MCF 10A (cell line): ENCODE data around the gene PCGF3. TPM values are rescaled to one million over a fixed set of nuclear protein-coding genes. Genes with fewer than 3 reads are reported as not detected.

ENCODE experiments used
- BruUV-seq: library from RNA; stranded (reverse); fragments of 400-500 nt; replicated peaks from 2 replicates; lab custom pipeline; 2021; lab: Mats Ljungman, UMichigan
- CTCF ChIA-PET: fragments of 300-600 bp; sonication (Branson Sonifier 250); formaldehyde crosslinking; extraction: SDS; loops from one replicate; lab custom pipeline; 2021; ENCODE audit warnings: antibody characterized with exemption, inconsistent platforms; lab: Yijun Ruan, JAX
- POLR2A ChIA-PET: fragments of 300-600, 350-650 bp; sonication (Branson Sonifier 250); formaldehyde crosslinking; extraction: SDS; loops from one replicate; lab custom pipeline; 2020; ENCODE audit warnings: antibody characterized with exemption, inconsistent platforms; lab: Yijun Ruan, JAX
- DNase-seq: peaks from one replicate; pipeline ENCODE4 v3.0.0-alpha.2; 2018; ENCODE audit not compliant: unreplicated experiment
- H3K27ac Mint-ChIP-seq: one replicate; pipeline ENCODE4 v1.8.0; 2022; ENCODE audit warnings: mild to moderate bottlenecking, low read depth, mixed read lengths; ENCODE audit not compliant: unreplicated experiment
- H3K27me3 Mint-ChIP-seq: one replicate; pipeline ENCODE4 v1.8.0; 2022; ENCODE audit warnings: mixed read lengths; ENCODE audit not compliant: insufficient read depth, unreplicated experiment
- H3K36me3 Mint-ChIP-seq: one replicate; pipeline ENCODE4 v1.8.0; 2022; ENCODE audit warnings: mild to moderate bottlenecking, moderate library complexity, mixed read lengths; ENCODE audit not compliant: insufficient read depth, unreplicated experiment
- H3K4me1 Mint-ChIP-seq: one replicate; pipeline ENCODE4 v1.8.0; 2022; ENCODE audit warnings: mixed read lengths; ENCODE audit not compliant: insufficient read depth, unreplicated experiment
- H3K4me3 Mint-ChIP-seq: one replicate; pipeline ENCODE4 v1.8.0; 2022; ENCODE audit warnings: mild to moderate bottlenecking, moderate library complexity, mixed read lengths; ENCODE audit not compliant: unreplicated experiment
- H3K9me3 Mint-ChIP-seq: one replicate; pipeline ENCODE4 v1.8.0; 2022; ENCODE audit warnings: mixed read lengths; ENCODE audit not compliant: unreplicated experiment
- intact Hi-C: fragments of 100-400 bp; cut with micrococcal nuclease; formaldehyde crosslinking; loops from 2 replicates; pipeline ENCODE4 v1.14.1; 2022
- total RNA-seq: library from RNA; stranded (reverse); gene quantifications from 2 replicates; pipeline ENCODE4 v1.2.3, GENCODE V29; 2022
- TF ChIP-seq, protein P1 (sequence below): fragments of 200-600 bp; IDR thresholded peaks from one replicate; pipeline ENCODE4 v1.8.0; 2022; ENCODE audit warnings: antibody characterized with exemption, mild to moderate bottlenecking; ENCODE audit not compliant: unreplicated experiment

Gene PCGF3
- total RNA-seq, 1 experiment from 2014 or later = 26.5 TPM

DNA sequence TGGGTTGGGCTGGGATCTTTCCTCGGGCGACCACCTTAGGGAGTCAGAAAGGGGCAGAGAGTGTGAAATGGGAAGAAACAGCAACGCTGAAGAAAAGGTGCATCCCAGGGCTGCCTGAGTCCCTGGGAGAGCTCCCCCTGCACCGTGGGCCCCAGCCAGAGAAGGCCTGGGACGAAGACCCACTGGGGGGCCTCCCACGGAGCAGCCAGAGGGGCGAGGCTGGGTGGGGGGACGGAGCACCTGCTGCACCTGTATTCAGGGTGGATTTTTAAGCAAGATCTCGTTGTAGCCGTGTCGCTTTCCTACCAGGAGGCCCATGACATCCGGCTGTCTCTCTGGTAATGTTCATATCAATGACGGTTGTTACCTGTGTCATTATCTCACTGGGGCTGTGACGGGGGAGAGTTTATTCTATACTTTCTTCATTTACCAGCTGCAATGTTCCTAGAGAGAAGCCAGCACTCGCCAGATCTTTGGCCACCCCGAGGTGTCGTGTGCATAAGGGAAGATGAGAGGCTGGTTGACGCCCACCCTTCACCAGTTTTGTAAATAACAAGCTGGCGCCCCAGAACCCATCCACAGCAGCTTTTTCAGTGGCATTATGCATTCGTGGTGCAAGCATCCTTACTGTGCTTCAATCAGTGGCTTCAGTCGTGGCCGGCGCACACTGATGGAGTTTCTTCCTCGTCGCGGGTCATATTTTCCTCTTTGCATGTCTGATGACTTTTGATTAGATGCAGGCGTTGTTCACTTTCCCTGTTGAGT is 5.6 kb upstream of the PCGF3 start:
- intact Hi-C loops = no loop called here
- no peaks in the 10 kb centered on the region for H3K27me3 Mint-ChIP-seq
- ChIA-PET POLR2A (interaction anchor here (1.0 to 2.7 kb wide), 4 partner anchors 13 to 92 kb away, joined by 3 to 12 read pairs (median 8); partner anchors contain the start of genes ATP5ME and MYL5), CTCF (interaction anchor here (0.6 to 2.2 kb wide), 3 partner anchors 16 to 25 kb away, joined by 3 to 7 read pairs (median 3); partner anchors contain the start of gene MYL5)
- H3K4me1 Mint-ChIP-seq = peaks cover 5% of the 10 kb centered on the region
- TF ChIP-seq, protein P1, sequence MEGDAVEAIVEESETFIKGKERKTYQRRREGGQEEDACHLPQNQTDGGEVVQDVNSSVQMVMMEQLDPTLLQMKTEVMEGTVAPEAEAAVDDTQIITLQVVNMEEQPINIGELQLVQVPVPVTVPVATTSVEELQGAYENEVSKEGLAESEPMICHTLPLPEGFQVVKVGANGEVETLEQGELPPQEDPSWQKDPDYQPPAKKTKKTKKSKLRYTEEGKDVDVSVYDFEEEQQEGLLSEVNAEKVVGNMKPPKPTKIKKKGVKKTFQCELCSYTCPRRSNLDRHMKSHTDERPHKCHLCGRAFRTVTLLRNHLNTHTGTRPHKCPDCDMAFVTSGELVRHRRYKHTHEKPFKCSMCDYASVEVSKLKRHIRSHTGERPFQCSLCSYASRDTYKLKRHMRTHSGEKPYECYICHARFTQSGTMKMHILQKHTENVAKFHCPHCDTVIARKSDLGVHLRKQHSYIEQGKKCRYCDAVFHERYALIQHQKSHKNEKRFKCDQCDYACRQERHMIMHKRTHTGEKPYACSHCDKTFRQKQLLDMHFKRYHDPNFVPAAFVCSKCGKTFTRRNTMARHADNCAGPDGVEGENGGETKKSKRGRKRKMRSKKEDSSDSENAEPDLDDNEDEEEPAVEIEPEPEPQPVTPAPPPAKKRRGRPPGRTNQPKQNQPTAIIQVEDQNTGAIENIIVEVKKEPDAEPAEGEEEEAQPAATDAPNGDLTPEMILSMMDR = no peak
- peak overlapping the region; percentile 54 for H3K4me3 Mint-ChIP-seq
- H3K27ac Mint-ChIP-seq = peak overlapping the region; percentile 79
- DNase-seq = no peak
- H3K36me3 Mint-ChIP-seq = peaks cover 6% of the 10 kb centered on the region
- BruUV-seq = no TSS peak
- H3K9me3 Mint-ChIP-seq = no peaks in the 10 kb centered on the region

DNA sequence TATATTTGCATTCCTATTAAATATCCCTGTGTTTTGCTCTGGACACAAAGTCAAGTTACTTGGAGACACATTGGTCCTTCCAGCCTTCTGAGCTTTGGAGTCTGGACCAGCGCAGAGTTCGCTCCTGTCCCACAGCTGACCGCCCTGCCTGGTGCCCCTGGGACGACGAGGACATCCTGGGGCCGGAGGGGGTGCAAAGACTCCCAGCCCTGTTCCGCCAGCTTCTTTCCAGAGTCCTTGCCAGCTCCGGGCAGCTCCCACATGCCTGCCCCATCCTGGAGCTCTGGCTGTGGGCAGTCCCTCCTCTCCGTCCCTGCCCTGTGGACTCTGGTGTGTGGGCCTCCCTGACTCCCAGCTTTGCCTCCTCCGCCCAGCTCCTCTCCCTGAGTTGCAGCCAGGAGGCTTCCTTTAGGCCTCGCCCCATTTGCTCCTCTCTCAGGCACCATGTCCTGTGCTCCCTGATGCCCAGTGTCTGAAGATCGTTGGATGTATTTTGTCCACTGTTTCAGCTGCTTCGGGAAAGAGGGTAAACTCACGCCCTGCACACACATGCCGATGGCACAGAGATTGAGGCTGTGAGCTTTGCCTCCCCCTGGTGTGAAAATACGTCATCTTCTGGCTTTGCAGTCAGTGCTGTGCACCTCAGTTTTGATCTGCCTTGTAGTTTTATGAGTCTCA is 4.9 kb upstream of the PCGF3 start:
- intact Hi-C loops = no loop called here
- no peak overlapping the region for H3K4me3 Mint-ChIP-seq
- ChIA-PET CTCF (interaction anchor here (0.6 to 2.2 kb wide), 4 partner anchors 16 to 90 kb away, joined by 3 to 7 read pairs (median 4); no protein-coding TSS in a partner anchor), POLR2A (interaction anchor here (0.9 to 2.7 kb wide), 4 partner anchors 14 to 52 kb away, joined by 3 to 12 read pairs (median 4); partner anchors contain the start of genes ATP5ME and MYL5)
- peaks cover 6% of the 10 kb centered on the region for H3K36me3 Mint-ChIP-seq
- H3K27me3 Mint-ChIP-seq = no peaks in the 10 kb centered on the region
- no peaks in the 10 kb centered on the region for H3K9me3 Mint-ChIP-seq
- H3K4me1 Mint-ChIP-seq = peaks cover 5% of the 10 kb centered on the region
- no TSS peak for BruUV-seq
- no peak for DNase-seq
- TF ChIP-seq, protein P1 = no peak
- no peak overlapping the region for H3K27ac Mint-ChIP-seq

DNA sequence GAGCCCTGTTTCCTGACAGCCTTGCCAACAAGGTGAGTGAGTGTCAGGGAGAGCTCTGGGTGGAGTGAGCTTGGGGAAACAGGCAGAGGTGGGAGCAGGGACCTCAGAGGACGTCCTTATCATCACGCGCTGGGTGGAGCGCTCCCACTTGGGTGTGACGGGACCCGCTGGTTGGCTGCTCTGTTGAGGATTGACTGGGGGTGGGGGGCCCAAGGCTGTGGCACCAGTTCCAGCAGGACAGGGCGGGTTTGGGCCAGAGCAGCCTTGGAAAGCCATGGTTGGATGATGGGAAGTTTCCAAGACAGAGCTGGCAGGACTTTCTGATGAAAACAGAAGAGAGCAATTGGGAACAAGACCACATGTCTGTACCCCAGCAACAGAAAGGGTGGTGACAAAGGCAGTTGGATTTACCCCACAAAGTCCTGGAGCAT is 3.0 kb upstream of the PCGF3 start:
- TF ChIP-seq, protein P1 = no peak
- intact Hi-C loops = no loop called here
- no peak overlapping the region for H3K4me3 Mint-ChIP-seq
- H3K9me3 Mint-ChIP-seq = no peaks in the 10 kb centered on the region
- CTCF ChIA-PET = no interaction called here
- BruUV-seq = no TSS peak
- H3K27me3 Mint-ChIP-seq = no peaks in the 10 kb centered on the region
- no peak for DNase-seq
- no peaks in the 10 kb centered on the region for H3K36me3 Mint-ChIP-seq
- H3K27ac Mint-ChIP-seq = no peak overlapping the region
- peaks cover 5% of the 10 kb centered on the region for H3K4me1 Mint-ChIP-seq
- POLR2A ChIA-PET = no interaction called here
